HEK293 (cell line): Measurements from ENCODE around the gene TBCCD1.

Experiments used
- CTCF ChIA-PET: fragments of 350-600 bp; formaldehyde crosslinking; extraction: SDS; loops from one replicate; lab custom pipeline; 2021; ENCODE audit warnings: antibody characterized with exemption; lab: Yijun Ruan, JAX
- POLR2A ChIA-PET: fragments of 300-600 bp; formaldehyde crosslinking; extraction: SDS; loops from one replicate; lab custom pipeline; 2020; ENCODE audit warnings: antibody characterized with exemption, inconsistent platforms; lab: Yijun Ruan, JAX
- H3K27ac ChIP-seq: fragments of 200-500 bp; sonication (Bioruptor generic); 2 replicates; pipeline ENCODE4 v1.5.1; 2014; ENCODE audit warnings: low read depth, low read length, control low read depth, inconsistent platforms; ENCODE audit errors: extremely low read depth
- H3K36me3 ChIP-seq, 2 experiments: fragments of 200-500 bp in 1 of 2; sonication (Bioruptor generic) in 1 of 2; 1 replicate in 1 of 2; 2 replicates in 1 of 2; pipeline ENCODE4 v1.5.1; 2014 to 2017; ENCODE audit warnings: inconsistent platforms in 2 of 2, low read length in 2 of 2; ENCODE audit not compliant: control insufficient read depth in 2 of 2, insufficient read depth in 1 of 2
- H3K4me1 ChIP-seq: fragments of 200-500 bp; sonication (Bioruptor generic); 2 replicates; pipeline ENCODE4 v1.5.1; 2014; ENCODE audit warnings: mild to moderate bottlenecking, low read length, inconsistent platforms; ENCODE audit not compliant: control insufficient read depth, insufficient read depth
- H3K4me3 ChIP-seq: 2 replicates; pipeline ENCODE4 v1.5.1; 2011; ENCODE audit warnings: low read depth, mild to moderate bottlenecking, control low read depth, low read length, moderate library complexity
- H3K9me3 ChIP-seq: fragments of 200-500 bp; sonication (Bioruptor generic); 2 replicates; pipeline ENCODE4 v1.5.1; 2014; ENCODE audit warnings: low read depth, low read length, inconsistent platforms; ENCODE audit not compliant: control insufficient read depth, insufficient read depth
- GLIS1 ChIP-seq: fragments of 450-650 bp; formaldehyde crosslinking; IDR thresholded peaks from 2 replicates; pipeline ENCODE4 v1.5.1; 2016; ENCODE audit warnings: missing biosample characterization, missing genetic modification characterization
- KLF9 ChIP-seq: fragments of 450-650 bp; formaldehyde crosslinking; IDR thresholded peaks from 2 replicates; pipeline ENCODE4 v1.5.1; 2016; ENCODE audit warnings: missing biosample characterization, missing genetic modification characterization, low read depth
- MZF1 ChIP-seq: fragments of 450-650 bp; formaldehyde crosslinking; IDR thresholded peaks from 2 replicates; pipeline ENCODE4 v1.5.1; 2017; ENCODE audit warnings: missing biosample characterization, missing genetic modification characterization, borderline replicate concordance
- OSR2 ChIP-seq: fragments of 450-650 bp; formaldehyde crosslinking; IDR thresholded peaks from 2 replicates; pipeline ENCODE4 v1.5.1; 2016; ENCODE audit warnings: missing biosample characterization, missing genetic modification characterization
- PRDM1 ChIP-seq: fragments of 450-650 bp; formaldehyde crosslinking; IDR thresholded peaks from 2 replicates; pipeline ENCODE4; 2016; ENCODE audit warnings: missing biosample characterization, missing genetic modification characterization
- SCRT1 ChIP-seq: fragments of 450-650 bp; formaldehyde crosslinking; IDR thresholded peaks from 2 replicates; pipeline ENCODE4 v1.5.1; 2016; ENCODE audit warnings: missing biosample characterization, missing genetic modification characterization, borderline replicate concordance
- SCRT2 ChIP-seq: fragments of 450-650 bp; formaldehyde crosslinking; IDR thresholded peaks from 2 replicates; pipeline ENCODE4 v1.5.1; 2016; ENCODE audit warnings: missing biosample characterization, missing genetic modification characterization
- SP7 ChIP-seq: fragments of 450-650 bp; formaldehyde crosslinking; IDR thresholded peaks from 2 replicates; pipeline ENCODE4 v1.5.1; 2016; ENCODE audit warnings: missing biosample characterization, missing genetic modification characterization
- WT1 ChIP-seq: fragments of 450-650 bp; formaldehyde crosslinking; IDR thresholded peaks from 2 replicates; pipeline ENCODE4 v1.5.1; 2016; ENCODE audit warnings: missing biosample characterization, missing genetic modification characterization
- ZBTB6 ChIP-seq: fragments of 450-650 bp; formaldehyde crosslinking; IDR thresholded peaks from 2 replicates; pipeline ENCODE4 v1.5.1; 2017; ENCODE audit warnings: missing biosample characterization, missing genetic modification characterization
- ZFP37 ChIP-seq: fragments of 450-650 bp; formaldehyde crosslinking; IDR thresholded peaks from 2 replicates; pipeline ENCODE4 v1.5.1; 2016; ENCODE audit warnings: missing biosample characterization, missing genetic modification characterization
- ZNF146 ChIP-seq: fragments of 450-650 bp; formaldehyde crosslinking; IDR thresholded peaks from 2 replicates; pipeline ENCODE4 v1.5.1; 2016; ENCODE audit warnings: missing biosample characterization, missing genetic modification characterization
- ZNF174 ChIP-seq: fragments of 450-650 bp; formaldehyde crosslinking; IDR thresholded peaks from 2 replicates; pipeline ENCODE4 v1.5.0; 2017; ENCODE audit warnings: missing biosample characterization, mild to moderate bottlenecking, missing genetic modification characterization
- ZNF175 ChIP-seq: fragments of 450-650 bp; formaldehyde crosslinking; IDR thresholded peaks from 2 replicates; pipeline ENCODE4 v1.5.1; 2016; ENCODE audit warnings: missing biosample characterization, missing genetic modification characterization
- ZNF366 ChIP-seq: fragments of 450-650 bp; formaldehyde crosslinking; conservative IDR thresholded peaks from 2 replicates; pipeline ENCODE4 v1.5.1; 2016; ENCODE audit warnings: missing biosample characterization, missing genetic modification characterization
- ZNF391 ChIP-seq: fragments of 450-650 bp; formaldehyde crosslinking; IDR thresholded peaks from 2 replicates; pipeline ENCODE4 v1.5.1; 2016; ENCODE audit warnings: low read depth, missing biosample characterization, missing genetic modification characterization, borderline replicate concordance
- ZNF501 ChIP-seq: fragments of 450-650 bp; formaldehyde crosslinking; IDR thresholded peaks from 2 replicates; pipeline ENCODE4 v1.5.1; 2016; ENCODE audit warnings: missing biosample characterization, missing genetic modification characterization
- ZNF560 ChIP-seq: fragments of 450-650 bp; formaldehyde crosslinking; IDR thresholded peaks from 2 replicates; pipeline ENCODE4 v1.5.1; 2017; ENCODE audit warnings: missing biosample characterization, missing genetic modification characterization, borderline replicate concordance
- ZNF621 ChIP-seq: fragments of 450-650 bp; formaldehyde crosslinking; IDR thresholded peaks from 2 replicates; pipeline ENCODE4 v1.5.1; 2017; ENCODE audit warnings: missing biosample characterization, missing genetic modification characterization
- ZNF629 ChIP-seq: fragments of 450-650 bp; formaldehyde crosslinking; IDR thresholded peaks from 2 replicates; pipeline ENCODE4 v1.5.1; 2017; ENCODE audit warnings: missing biosample characterization, missing genetic modification characterization
- ZNF654 ChIP-seq: fragments of 450-650 bp; formaldehyde crosslinking; IDR thresholded peaks from 2 replicates; pipeline ENCODE4 v1.5.1; 2016; ENCODE audit warnings: low read depth, missing biosample characterization, missing genetic modification characterization
- ZNF768 ChIP-seq: fragments of 450-650 bp; formaldehyde crosslinking; IDR thresholded peaks from 2 replicates; pipeline ENCODE4 v1.5.1; 2018; ENCODE audit warnings: missing biosample characterization, mild to moderate bottlenecking, missing genetic modification characterization
- ZNF776 ChIP-seq: fragments of 450-650 bp; formaldehyde crosslinking; IDR thresholded peaks from 2 replicates; pipeline ENCODE4 v1.5.0; 2017; ENCODE audit warnings: missing biosample characterization, missing genetic modification characterization, borderline replicate concordance
- ZNF777 ChIP-seq: fragments of 450-650 bp; formaldehyde crosslinking; IDR thresholded peaks from 2 replicates; pipeline ENCODE4 v1.5.1; 2017; ENCODE audit warnings: missing biosample characterization, missing genetic modification characterization, borderline replicate concordance
- ZNF792 ChIP-seq: fragments of 450-650 bp; formaldehyde crosslinking; IDR thresholded peaks from 2 replicates; pipeline ENCODE4 v1.5.1; 2016; ENCODE audit warnings: missing biosample characterization, missing genetic modification characterization
- TF ChIP-seq, protein P1 (sequence below): fragments of 450-650 bp; formaldehyde crosslinking; IDR thresholded peaks from 2 replicates; pipeline ENCODE4 v1.5.1; 2016; ENCODE audit warnings: missing biosample characterization, missing genetic modification characterization
- TF ChIP-seq, protein P2 (sequence below): fragments of 450-650 bp; formaldehyde crosslinking; IDR thresholded peaks from 2 replicates; pipeline ENCODE4 v1.5.1; 2016; ENCODE audit warnings: missing biosample characterization, missing genetic modification characterization, borderline replicate concordance
- TF ChIP-seq, protein P3 (sequence below): fragments of 450-650 bp; IDR thresholded peaks from 2 replicates; pipeline ENCODE4 v1.5.1; 2018; ENCODE audit warnings: missing biosample characterization, missing genetic modification characterization

TBCCD1 gene

DNA sequence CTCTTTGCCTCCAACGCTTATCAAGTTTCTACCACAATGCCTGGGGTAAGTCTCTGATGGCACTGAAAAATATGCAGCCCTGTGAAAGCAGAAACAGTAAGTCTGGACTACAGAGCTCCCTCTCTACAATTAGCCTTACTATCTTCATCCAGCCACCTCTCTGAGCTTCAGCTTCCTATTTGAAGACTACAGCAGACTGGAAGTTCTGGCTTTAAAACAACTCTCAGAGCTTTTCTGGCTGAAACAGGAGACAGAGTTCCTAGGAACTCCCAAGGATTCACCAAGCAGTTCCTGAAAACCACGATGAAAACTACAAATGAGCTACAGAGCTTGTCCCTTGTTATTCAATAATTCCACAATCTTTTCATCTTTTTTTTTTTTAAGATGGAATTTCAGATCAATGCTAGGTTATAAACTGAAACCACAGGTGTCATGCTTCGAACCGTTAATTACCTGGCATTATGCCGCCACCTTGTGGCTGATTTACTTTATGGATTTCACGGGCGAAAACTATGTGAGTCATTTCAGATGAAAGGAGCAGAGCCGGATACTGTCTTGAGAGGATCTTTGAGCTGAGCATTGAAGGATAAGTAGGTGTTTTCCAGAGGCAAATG is 26.8 kb downstream of the TBCCD1 start:
- Histone ChIP-seq H3K4me3 (no peak overlapping the region), H3K36me3 (peaks cover 0 to 15% of the 10 kb centered on the region in 2 experiments; a peak in 1 of 3 replicates), H3K27ac (no peak overlapping the region), H3K9me3 (no peaks in the 10 kb centered on the region), H3K4me1 (no peaks in the 10 kb centered on the region; the same call in 1 of the 2 replicates)
- POLR2A ChIA-PET, result no interaction called here
- CTCF ChIA-PET, result interaction anchor here (0.5 to 4.1 kb wide), 46 partner anchors 8 to 880 kb away, joined by 3 to 81 read pairs (median 4); partner anchors contain the start of gene AHSG
- TF ChIP-seq ZNF560 (tag by site-specific recombination), result no peak
- TF ChIP-seq SCRT2 (tag by site-specific recombination), result peak; percentile 90
- TF ChIP-seq ZNF629, result no peak
- TF ChIP-seq ZNF174 (tag by site-specific recombination), result no peak
- TF ChIP-seq, protein P1, sequence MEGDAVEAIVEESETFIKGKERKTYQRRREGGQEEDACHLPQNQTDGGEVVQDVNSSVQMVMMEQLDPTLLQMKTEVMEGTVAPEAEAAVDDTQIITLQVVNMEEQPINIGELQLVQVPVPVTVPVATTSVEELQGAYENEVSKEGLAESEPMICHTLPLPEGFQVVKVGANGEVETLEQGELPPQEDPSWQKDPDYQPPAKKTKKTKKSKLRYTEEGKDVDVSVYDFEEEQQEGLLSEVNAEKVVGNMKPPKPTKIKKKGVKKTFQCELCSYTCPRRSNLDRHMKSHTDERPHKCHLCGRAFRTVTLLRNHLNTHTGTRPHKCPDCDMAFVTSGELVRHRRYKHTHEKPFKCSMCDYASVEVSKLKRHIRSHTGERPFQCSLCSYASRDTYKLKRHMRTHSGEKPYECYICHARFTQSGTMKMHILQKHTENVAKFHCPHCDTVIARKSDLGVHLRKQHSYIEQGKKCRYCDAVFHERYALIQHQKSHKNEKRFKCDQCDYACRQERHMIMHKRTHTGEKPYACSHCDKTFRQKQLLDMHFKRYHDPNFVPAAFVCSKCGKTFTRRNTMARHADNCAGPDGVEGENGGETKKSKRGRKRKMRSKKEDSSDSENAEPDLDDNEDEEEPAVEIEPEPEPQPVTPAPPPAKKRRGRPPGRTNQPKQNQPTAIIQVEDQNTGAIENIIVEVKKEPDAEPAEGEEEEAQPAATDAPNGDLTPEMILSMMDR, result peak; percentile 26; the same call in 1 of the 2 replicates
- TF ChIP-seq WT1 (tag by site-specific recombination), result no peak
- no peak for TF ChIP-seq ZNF768 (tag by site-specific recombination)
- TF ChIP-seq KLF9 (tag by site-specific recombination), result no peak
- TF ChIP-seq ZNF792 (tag by site-specific recombination), result no peak
- TF ChIP-seq ZNF391 (tag by site-specific recombination), result 0 out of 2 replicates have a peak, but pooled peaks have one; percentile 14
- no peak for TF ChIP-seq ZNF776 (tag by site-specific recombination)
- peak; percentile 74 for TF ChIP-seq PRDM1 (tag by site-specific recombination)
- TF ChIP-seq MZF1 (tag by site-specific recombination), result no peak
- TF ChIP-seq ZFP37 (tag by site-specific recombination), result peak; percentile 18; the same call in 1 of the 2 replicates
- TF ChIP-seq ZBTB6 (tag by site-specific recombination), result no peak
- 0 out of 2 replicates have a peak, but pooled peaks have one; percentile 15 for TF ChIP-seq ZNF501 (tag by site-specific recombination)
- TF ChIP-seq GLIS1 (tag by site-specific recombination), result no peak
- TF ChIP-seq OSR2 (tag by site-specific recombination), result no peak
- no peak for TF ChIP-seq ZNF621
- TF ChIP-seq, protein P2, sequence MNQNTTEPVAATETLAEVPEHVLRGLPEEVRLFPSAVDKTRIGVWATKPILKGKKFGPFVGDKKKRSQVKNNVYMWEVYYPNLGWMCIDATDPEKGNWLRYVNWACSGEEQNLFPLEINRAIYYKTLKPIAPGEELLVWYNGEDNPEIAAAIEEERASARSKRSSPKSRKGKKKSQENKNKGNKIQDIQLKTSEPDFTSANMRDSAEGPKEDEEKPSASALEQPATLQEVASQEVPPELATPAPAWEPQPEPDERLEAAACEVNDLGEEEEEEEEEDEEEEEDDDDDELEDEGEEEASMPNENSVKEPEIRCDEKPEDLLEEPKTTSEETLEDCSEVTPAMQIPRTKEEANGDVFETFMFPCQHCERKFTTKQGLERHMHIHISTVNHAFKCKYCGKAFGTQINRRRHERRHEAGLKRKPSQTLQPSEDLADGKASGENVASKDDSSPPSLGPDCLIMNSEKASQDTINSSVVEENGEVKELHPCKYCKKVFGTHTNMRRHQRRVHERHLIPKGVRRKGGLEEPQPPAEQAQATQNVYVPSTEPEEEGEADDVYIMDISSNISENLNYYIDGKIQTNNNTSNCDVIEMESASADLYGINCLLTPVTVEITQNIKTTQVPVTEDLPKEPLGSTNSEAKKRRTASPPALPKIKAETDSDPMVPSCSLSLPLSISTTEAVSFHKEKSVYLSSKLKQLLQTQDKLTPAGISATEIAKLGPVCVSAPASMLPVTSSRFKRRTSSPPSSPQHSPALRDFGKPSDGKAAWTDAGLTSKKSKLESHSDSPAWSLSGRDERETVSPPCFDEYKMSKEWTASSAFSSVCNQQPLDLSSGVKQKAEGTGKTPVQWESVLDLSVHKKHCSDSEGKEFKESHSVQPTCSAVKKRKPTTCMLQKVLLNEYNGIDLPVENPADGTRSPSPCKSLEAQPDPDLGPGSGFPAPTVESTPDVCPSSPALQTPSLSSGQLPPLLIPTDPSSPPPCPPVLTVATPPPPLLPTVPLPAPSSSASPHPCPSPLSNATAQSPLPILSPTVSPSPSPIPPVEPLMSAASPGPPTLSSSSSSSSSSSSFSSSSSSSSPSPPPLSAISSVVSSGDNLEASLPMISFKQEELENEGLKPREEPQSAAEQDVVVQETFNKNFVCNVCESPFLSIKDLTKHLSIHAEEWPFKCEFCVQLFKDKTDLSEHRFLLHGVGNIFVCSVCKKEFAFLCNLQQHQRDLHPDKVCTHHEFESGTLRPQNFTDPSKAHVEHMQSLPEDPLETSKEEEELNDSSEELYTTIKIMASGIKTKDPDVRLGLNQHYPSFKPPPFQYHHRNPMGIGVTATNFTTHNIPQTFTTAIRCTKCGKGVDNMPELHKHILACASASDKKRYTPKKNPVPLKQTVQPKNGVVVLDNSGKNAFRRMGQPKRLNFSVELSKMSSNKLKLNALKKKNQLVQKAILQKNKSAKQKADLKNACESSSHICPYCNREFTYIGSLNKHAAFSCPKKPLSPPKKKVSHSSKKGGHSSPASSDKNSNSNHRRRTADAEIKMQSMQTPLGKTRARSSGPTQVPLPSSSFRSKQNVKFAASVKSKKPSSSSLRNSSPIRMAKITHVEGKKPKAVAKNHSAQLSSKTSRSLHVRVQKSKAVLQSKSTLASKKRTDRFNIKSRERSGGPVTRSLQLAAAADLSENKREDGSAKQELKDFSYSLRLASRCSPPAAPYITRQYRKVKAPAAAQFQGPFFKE, result no peak
- TF ChIP-seq, protein P3, sequence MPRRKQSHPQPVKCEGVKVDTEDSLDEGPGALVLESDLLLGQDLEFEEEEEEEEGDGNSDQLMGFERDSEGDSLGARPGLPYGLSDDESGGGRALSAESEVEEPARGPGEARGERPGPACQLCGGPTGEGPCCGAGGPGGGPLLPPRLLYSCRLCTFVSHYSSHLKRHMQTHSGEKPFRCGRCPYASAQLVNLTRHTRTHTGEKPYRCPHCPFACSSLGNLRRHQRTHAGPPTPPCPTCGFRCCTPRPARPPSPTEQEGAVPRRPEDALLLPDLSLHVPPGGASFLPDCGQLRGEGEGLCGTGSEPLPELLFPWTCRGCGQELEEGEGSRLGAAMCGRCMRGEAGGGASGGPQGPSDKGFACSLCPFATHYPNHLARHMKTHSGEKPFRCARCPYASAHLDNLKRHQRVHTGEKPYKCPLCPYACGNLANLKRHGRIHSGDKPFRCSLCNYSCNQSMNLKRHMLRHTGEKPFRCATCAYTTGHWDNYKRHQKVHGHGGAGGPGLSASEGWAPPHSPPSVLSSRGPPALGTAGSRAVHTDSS (tag by site-specific recombination), result no peak
- TF ChIP-seq ZNF175 (tag by site-specific recombination), result no peak
- 0 out of 2 replicates have a peak, but pooled peaks have one; percentile 24 for TF ChIP-seq SP7
- TF ChIP-seq ZNF366 (tag by site-specific recombination), result 0 out of 2 replicates have a peak, but pooled peaks have one; percentile 29
- TF ChIP-seq ZNF146 (tag by site-specific recombination), result no peak
- TF ChIP-seq ZNF654 (tag by site-specific recombination), result peak; percentile 89
- no peak for TF ChIP-seq ZNF777 (tag by site-specific recombination)
- TF ChIP-seq SCRT1, result peak; percentile 80
